Thymus (tissue), 11 donors: Measurements from ENCODE around the gene SYNDIG1. TPM values are rescaled to one million over a fixed set of nuclear protein-coding genes. Genes with fewer than 3 reads are reported as not detected.

Experiments used
- DNase-seq, 9 donors: peaks; one replicate each; pipeline ENCODE4 v3.0.0-alpha.2; 2013; ENCODE audit warnings: low spot score in 9 of 9, low read depth in 6 of 9, missing footprints in 1 of 9
- H3K27ac ChIP-seq, 2 donors: one replicate each; pipeline ENCODE4 v1.5.1; 2013; ENCODE audit warnings: control low read depth in 1 of 2, low read depth in 1 of 2, low read length in 1 of 2, mild to moderate bottlenecking in 1 of 2, moderate library complexity in 1 of 2
- H3K27me3 ChIP-seq, 2 donors: one replicate each; pipeline ENCODE4 v1.5.1; 2013; ENCODE audit warnings: low read length in 1 of 2; ENCODE audit not compliant: control insufficient read depth in 2 of 2, insufficient read depth in 1 of 2
- H3K36me3 ChIP-seq, 2 donors: one replicate each; pipeline ENCODE4 v1.5.1; 2013; ENCODE audit warnings: low read length in 1 of 2, mild to moderate bottlenecking in 1 of 2, moderate library complexity in 1 of 2; ENCODE audit not compliant: control insufficient read depth in 2 of 2, insufficient read depth in 2 of 2
- H3K4me1 ChIP-seq, 2 donors: one replicate each; pipeline ENCODE4 v1.5.1; 2013; ENCODE audit warnings: low read length in 2 of 2; ENCODE audit not compliant: control insufficient read depth in 2 of 2, insufficient read depth in 2 of 2
- H3K4me3 ChIP-seq, 2 donors: one replicate each; pipeline ENCODE4 v1.5.1; 2013; ENCODE audit warnings: low read length in 2 of 2, control low read depth in 1 of 2, mild to moderate bottlenecking in 1 of 2
- H3K9me3 ChIP-seq, 2 donors: one replicate each; pipeline ENCODE4 v1.5.1; 2013; ENCODE audit warnings: low read length in 1 of 2, mild to moderate bottlenecking in 1 of 2; ENCODE audit not compliant: control insufficient read depth in 2 of 2, insufficient read depth in 1 of 2
- WGBS: extraction: QIAGEN DNeasy Blood & Tissue Kit; methylation state at CpG from one replicate; pipeline ENCODE4 v1.1.7; 2013; 5-methylcytosine and 5-hydroxymethylcytosine counted together
- polyA plus RNA-seq: library from polyadenylated mRNA; stranded (reverse); fragments of 200-250 nt; gene quantifications from one replicate; pipeline ENCODE4 v1.2.3, GENCODE V29; 2013
- total RNA-seq: library from RNA; stranded (reverse); fragments of 120-200 nt; gene quantifications from one replicate; pipeline ENCODE4 v1.2.4, GENCODE V29; 2013
- donor health status: healthy.

SYNDIG1 gene
- total and polyA plus RNA-seq, 2 donors, result 0.41 to 3.2 TPM

DNA sequence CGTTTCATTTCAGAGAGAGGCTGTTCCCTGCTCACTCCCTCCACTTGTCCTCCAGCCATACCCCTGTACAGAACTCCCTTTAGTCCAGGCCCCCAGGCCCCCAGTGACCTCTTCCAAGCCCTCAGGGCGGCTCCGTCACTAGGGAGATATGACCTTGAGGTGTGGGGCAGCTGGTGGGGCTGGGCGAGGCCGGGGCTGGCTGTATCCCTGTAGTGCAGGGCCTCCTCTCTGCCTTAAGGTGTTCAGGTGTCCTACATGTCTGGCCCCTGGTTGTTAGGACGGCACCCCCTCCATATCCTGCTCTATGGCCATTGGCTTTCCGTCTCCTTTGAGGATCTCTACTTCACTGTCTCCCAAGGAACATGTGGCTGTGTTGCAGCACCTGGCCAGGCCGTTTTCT is 17.4 kb upstream of the SYNDIG1 start:
- Histone ChIP-seq H3K27ac (no peak overlapping the region), H3K36me3 (no peaks in the 10 kb centered on the region), H3K4me1 (peaks cover 5 to 21% of the 10 kb centered on the region in 2 donors), H3K4me3 (no peak overlapping the region), H3K27me3 (no peaks in the 10 kb centered on the region), H3K9me3 (no peaks in the 10 kb centered on the region)
- DNase-seq, result no peak
- WGBS, result 98% methylated on average over 8 of the region's 8 CpGs

DNA sequence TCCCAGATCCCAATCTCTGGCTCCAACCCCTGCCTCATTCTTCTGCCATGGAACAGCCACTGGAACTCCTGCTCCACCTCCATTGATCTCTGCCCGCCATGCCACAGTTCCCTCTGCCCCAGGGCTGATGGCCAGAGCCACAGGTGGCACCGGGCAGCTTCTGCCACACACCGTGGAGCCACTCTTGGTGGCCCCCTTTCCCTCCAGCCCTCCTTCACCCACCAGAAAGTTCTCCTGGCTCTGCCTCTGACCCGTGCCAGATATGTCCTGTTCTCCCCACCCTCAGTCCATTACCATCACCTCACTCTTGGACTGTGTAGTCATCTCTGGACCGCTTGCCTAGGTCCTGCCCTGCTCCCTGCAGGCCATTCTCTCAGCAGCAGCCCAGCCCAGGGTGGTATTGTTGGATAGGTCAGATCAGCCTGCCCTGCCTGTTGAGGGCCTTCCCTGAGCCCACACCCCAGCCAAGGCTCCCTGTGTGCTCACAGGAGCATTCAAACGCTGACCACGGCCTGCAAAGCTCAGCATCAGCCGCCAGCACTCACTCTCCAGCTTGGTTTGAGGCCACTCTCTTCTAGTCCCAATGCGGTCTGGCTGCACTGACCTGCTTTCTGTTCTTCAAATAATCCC is 16.8 kb upstream of the SYNDIG1 start:
- Histone ChIP-seq H3K9me3 (no peaks in the 10 kb centered on the region), H3K4me1 (peaks cover 5 to 15% of the 10 kb centered on the region in 2 donors), H3K4me3 (no peak overlapping the region), H3K27ac (no peak overlapping the region), H3K27me3 (no peaks in the 10 kb centered on the region), H3K36me3 (no peaks in the 10 kb centered on the region)
- no peak for DNase-seq
- 98% methylated on average over 9 of the region's 9 CpGs for WGBS

DNA sequence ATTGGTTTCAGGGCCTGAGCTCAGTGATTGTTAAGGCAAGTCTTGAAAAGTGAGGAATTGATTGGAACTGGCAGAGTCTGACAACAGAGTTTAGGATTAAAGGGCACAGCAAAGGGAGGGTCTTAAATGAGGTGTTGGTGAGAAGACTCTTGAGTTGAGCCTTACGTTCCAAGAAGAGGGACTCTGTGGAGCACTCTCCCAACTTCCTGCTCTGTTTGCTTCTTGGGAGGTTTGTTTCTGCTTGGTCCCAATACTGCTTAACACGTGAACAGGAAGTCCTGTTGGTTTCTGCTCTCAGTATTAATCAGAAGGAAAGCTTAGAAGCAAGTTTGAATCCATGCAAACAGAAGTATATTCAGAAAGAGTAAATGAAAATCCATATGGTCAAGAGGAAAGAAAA is 15.6 kb upstream of the SYNDIG1 start:
- Histone ChIP-seq H3K27ac (no peak overlapping the region), H3K4me3 (no peak overlapping the region), H3K9me3 (no peaks in the 10 kb centered on the region), H3K36me3 (no peaks in the 10 kb centered on the region), H3K4me1 (peaks cover 0 to 3% of the 10 kb centered on the region in 2 donors), H3K27me3 (no peaks in the 10 kb centered on the region)
- DNase-seq, result peak in 1 of 9 donors; percentile 23
- 23% methylated on average over 2 of the region's 2 CpGs for WGBS

DNA sequence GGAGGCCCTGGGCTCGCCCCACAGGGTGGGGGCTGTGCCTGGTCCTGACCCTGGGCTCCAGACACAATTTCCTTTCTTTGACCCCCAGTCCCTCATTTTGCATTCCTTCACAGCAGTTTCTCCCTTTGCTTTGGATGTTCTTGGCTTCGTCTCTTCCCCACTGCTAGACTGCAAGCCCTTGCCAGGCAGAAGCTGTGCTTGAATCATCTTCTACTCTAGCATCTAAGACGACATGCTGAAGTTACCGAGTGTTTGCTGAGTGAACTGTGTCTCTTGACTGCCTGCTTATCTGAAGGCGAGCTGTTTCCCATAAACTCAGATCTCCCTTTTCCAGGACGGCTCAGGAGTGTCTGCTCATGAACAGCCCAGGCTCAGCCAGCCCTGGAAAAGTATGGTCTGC is 14.3 kb upstream of the SYNDIG1 start:
- no peak overlapping the region for H3K27ac ChIP-seq
- H3K9me3 ChIP-seq, result no peaks in the 10 kb centered on the region
- H3K27me3 ChIP-seq, result no peaks in the 10 kb centered on the region
- no peak for DNase-seq
- WGBS, result 96% methylated on average over 6 of the region's 6 CpGs
- H3K4me1 ChIP-seq, result peaks cover 0 to 2% of the 10 kb centered on the region in 2 donors
- H3K36me3 ChIP-seq, result no peaks in the 10 kb centered on the region
- H3K4me3 ChIP-seq, result no peak overlapping the region

DNA sequence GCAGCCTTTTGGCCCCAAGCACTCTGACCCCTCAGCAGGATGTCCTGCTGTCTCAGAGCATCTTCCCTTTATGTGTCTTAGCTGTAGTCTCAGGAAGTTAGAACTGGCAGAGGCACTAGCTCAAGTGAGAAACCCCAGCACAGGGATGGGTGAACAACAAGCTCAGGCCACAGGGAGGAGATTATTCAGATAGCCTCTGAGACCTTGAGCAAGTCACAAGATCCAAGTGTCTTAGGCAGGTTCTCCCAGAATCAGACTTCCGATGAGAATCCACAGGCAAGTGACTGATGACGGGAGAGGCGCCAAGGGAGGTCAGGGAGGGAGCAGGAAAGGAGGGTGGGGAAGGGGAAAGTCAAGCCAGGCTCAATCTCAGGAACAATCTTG is 13.0 kb upstream of the SYNDIG1 start:
- Histone ChIP-seq H3K9me3 (no peaks in the 10 kb centered on the region), H3K27me3 (no peaks in the 10 kb centered on the region), H3K4me3 (no peak overlapping the region), H3K4me1 (peaks cover 0 to 2% of the 10 kb centered on the region in 2 donors), H3K36me3 (no peaks in the 10 kb centered on the region), H3K27ac (no peak overlapping the region)
- DNase-seq, result no peak
- WGBS, result over 99% methylated on average over 3 of the region's 3 CpGs

DNA sequence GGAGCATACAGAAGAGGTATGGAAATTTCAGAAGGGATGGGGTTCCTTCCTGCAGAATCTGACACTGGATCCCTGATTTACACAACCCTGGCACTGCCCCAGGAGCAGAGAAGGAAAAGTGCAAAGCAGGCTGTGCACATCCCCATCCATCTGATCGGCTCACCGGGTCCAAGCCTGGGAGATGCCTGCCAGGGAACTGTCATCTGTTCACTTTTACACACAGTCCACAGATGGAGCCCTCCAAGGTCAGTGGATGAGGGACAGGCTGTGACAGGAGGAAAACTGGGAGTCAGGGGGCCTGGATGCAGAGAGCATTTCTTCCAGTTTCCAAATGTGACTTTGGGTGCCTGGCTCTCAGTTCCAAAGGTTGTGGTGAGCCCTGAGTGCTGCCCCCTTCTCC is 11.0 kb upstream of the SYNDIG1 start:
- no peak for DNase-seq
- Histone ChIP-seq H3K4me3 (no peak overlapping the region), H3K9me3 (no peaks in the 10 kb centered on the region), H3K27me3 (no peaks in the 10 kb centered on the region), H3K27ac (no peak overlapping the region), H3K4me1 (peaks cover 0 to 2% of the 10 kb centered on the region in 2 donors), H3K36me3 (no peaks in the 10 kb centered on the region)
- 96% methylated on average over 2 of the region's 2 CpGs for WGBS

DNA sequence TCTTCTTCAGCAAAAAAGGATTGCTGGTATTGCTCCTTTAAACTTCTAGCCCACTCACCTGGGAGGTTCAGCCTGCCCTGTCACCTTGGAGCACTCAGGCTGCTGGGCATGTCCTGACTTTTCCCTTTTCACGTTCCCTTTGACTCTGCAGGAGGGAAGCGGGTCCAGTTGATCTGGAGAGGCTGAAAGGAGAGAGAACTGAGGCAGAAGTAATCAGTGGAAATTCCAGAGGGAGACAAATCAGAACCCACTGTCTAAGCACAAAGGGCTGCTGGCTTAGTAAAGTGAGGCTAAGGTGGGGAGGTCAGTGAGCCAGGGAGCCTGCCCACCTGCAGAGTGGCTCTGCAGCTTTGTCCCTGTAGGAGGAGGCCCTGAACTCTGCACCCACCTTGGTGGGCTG is 9.7 kb upstream of the SYNDIG1 start:
- no peaks in the 10 kb centered on the region for H3K9me3 ChIP-seq
- H3K4me3 ChIP-seq, result no peak overlapping the region
- WGBS, result 94% methylated on average over 2 of the region's 2 CpGs
- DNase-seq, result no peak
- no peaks in the 10 kb centered on the region for H3K36me3 ChIP-seq
- no peaks in the 10 kb centered on the region for H3K4me1 ChIP-seq
- no peak overlapping the region for H3K27ac ChIP-seq
- peaks cover 0 to 5% of the 10 kb centered on the region in 2 donors for H3K27me3 ChIP-seq

DNA sequence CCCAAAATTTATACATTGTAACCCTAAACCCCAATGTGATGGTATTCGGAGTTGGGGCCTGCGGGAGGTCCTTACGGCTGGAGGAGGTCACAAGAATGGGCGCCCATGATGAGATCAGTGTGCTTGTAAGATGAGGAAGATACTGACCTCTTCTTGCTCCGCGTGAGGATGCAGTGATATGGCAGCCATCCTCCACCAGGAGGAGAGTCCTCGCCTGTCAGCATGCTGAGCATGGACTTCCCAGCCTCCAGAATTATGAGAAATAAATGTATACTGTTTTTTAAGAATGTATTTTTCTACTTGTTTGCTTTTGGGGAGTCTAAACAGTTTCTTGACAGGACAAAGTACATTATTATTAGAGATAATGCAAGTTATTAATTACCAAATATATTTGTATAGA is 8.7 kb upstream of the SYNDIG1 start:
- no peak overlapping the region for H3K27ac ChIP-seq
- no peak for DNase-seq
- 91% methylated on average over 7 of the region's 7 CpGs for WGBS
- H3K9me3 ChIP-seq, result no peaks in the 10 kb centered on the region
- H3K36me3 ChIP-seq, result no peaks in the 10 kb centered on the region
- H3K4me3 ChIP-seq, result no peak overlapping the region
- H3K4me1 ChIP-seq, result no peaks in the 10 kb centered on the region
- peaks cover 0 to 12% of the 10 kb centered on the region in 2 donors for H3K27me3 ChIP-seq

DNA sequence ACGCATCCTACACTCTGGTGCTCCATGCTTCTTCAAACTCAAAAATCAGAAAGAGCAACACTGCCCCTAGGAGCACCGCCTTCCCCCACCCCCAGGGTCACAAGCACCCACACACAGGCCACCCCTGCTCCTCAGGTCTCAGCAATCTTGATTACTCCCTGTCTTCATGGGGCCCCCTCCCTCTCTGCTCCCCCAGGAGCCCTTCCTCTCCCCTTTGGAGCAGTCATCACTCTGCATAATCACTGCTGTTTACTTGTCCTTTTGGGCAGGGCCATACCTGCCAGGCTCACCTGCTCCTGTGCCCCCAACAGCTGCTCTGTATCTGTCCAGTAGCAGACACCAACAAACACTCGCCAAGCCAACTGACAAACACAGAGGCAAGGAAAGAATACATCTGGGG is 7.6 kb upstream of the SYNDIG1 start:
- Histone ChIP-seq H3K4me3 (no peak overlapping the region), H3K27ac (no peak overlapping the region), H3K9me3 (no peaks in the 10 kb centered on the region), H3K27me3 (peaks cover 0 to 19% of the 10 kb centered on the region in 2 donors), H3K36me3 (no peaks in the 10 kb centered on the region), H3K4me1 (no peaks in the 10 kb centered on the region)
- DNase-seq, result no peak
- WGBS, result 100% methylated on average over 3 of the region's 3 CpGs
